Brain pericyte (primary cell): ENCODE data around the gene PPP1R16B.
"Not testable (repeated sequence)": the region's sequence is repeated elsewhere in the genome, so short reads cannot be mapped to it uniquely, and the experiment has no call there.

Experiments used
- DNase-seq: peaks from one replicate; pipeline ENCODE4 v3.0.0-alpha.2; 2012; ENCODE audit warnings: low read depth, low spot score

Gene PPP1R16B

GRCh38 chr20:38853759-38854158 is 48.3 kb downstream of the PPP1R16B start:
- DNase-seq, result no peak

- no peak for DNase-seq
Measured at GRCh38 chr20:38854654-38855066, 49.2 kb downstream of the PPP1R16B start.

GRCh38 chr20:38855356-38855755 is 49.9 kb downstream of the PPP1R16B start:
- DNase-seq, result no peak

- no peak for DNase-seq
Measured at GRCh38 chr20:38856570-38856969, 51.1 kb downstream of the PPP1R16B start.

GRCh38 chr20:38857703-38858102 is 52.2 kb downstream of the PPP1R16B start:
- DNase-seq, result no peak

GRCh38 chr20:38859070-38859690 is 53.7 kb downstream of the PPP1R16B start:
- no peak for DNase-seq

GRCh38 chr20:38859857-38860256 is 54.4 kb downstream of the PPP1R16B start:
- not testable (repeated sequence) for DNase-seq

- no peak for DNase-seq
Measured at GRCh38 chr20:38861071-38861401, 55.5 kb downstream of the PPP1R16B start.

GRCh38 chr20:38862226-38862625 is 56.7 kb downstream of the PPP1R16B start:
- no peak for DNase-seq

- no peak for DNase-seq
Measured at GRCh38 chr20:38863024-38863851, 57.7 kb downstream of the PPP1R16B start.

GRCh38 chr20:38864662-38865061 is 59.2 kb downstream of the PPP1R16B start:
- no peak for DNase-seq

GRCh38 chr20:38866265-38867061 is 61.0 kb downstream of the PPP1R16B start:
- DNase-seq, result no peak

- no peak for DNase-seq
Measured at GRCh38 chr20:38867062-38867359, 61.5 kb downstream of the PPP1R16B start.

GRCh38 chr20:38870733-38871559 is 65.4 kb downstream of the PPP1R16B start:
- no peak for DNase-seq

- DNase-seq, result no peak
Measured at GRCh38 chr20:38871560-38871953, 66.1 kb downstream of the PPP1R16B start.

- DNase-seq, result no peak
Measured at GRCh38 chr20:38872036-38872435, 66.5 kb downstream of the PPP1R16B start.

GRCh38 chr20:38872491-38873049 is 67.1 kb downstream of the PPP1R16B start:
- DNase-seq, result no peak

- DNase-seq, result no peak
Measured at GRCh38 chr20:38873050-38873581, 67.6 kb downstream of the PPP1R16B start.

GRCh38 chr20:38874460-38875174 is 69.1 kb downstream of the PPP1R16B start:
- no peak for DNase-seq

GRCh38 chr20:38875175-38875993 is 69.9 kb downstream of the PPP1R16B start:
- no peak for DNase-seq
